HCT116 (cell line): ENCODE data around the gene IL18R1. TPM values are rescaled to one million over a fixed set of nuclear protein-coding genes. Genes with fewer than 3 reads are reported as not detected.

Source experiments
- ATAC-seq: fragments of 200-7000 bp; cut with Tn5 transposase; 2 replicates; pipeline ENCODE4 v1.9.1; 2020; ENCODE audit warnings: mild to moderate bottlenecking, moderate library complexity
- BruUV-seq: library from RNA; stranded (reverse); fragments of 400-500 nt; replicated peaks from 2 replicates; lab custom pipeline; 2021; lab: Mats Ljungman, UMichigan
- CTCF ChIA-PET: fragments of 300-600 bp; sonication (Branson Sonifier 250); formaldehyde crosslinking; loops from one replicate; lab custom pipeline; 2021; ENCODE audit warnings: antibody characterized with exemption; lab: Charles Lee
- POLR2A ChIA-PET: fragments of 300-600, 350-600 bp; sonication (Branson Sonifier 250); formaldehyde crosslinking; loops from one replicate; lab custom pipeline; 2021; ENCODE audit warnings: antibody characterized with exemption; lab: Charles Lee
- RAD21 ChIA-PET, 2 experiments: fragments of 300-600 bp; sonication (Branson Sonifier 250); formaldehyde crosslinking; loops; one replicate each; lab custom pipeline; 2023; ENCODE audit warnings: low total read pairs in 2 of 2; ENCODE audit not compliant: uncharacterized antibody in 2 of 2, unreplicated experiment in 2 of 2, low non-redundant PET in 1 of 2; lab: Charles Lee
- DNase-seq: peaks from one replicate; pipeline ENCODE4 v3.0.0-alpha.2; 2010; ENCODE audit warnings: low read depth, low spot score
- H2AFZ ChIP-seq: fragments of 200-600 bp; shearing (Covaris generic), sonication (generic); 2 replicates; pipeline ENCODE4 v1.6.1; 2017; ENCODE audit warnings: low read depth, mixed run types, mixed read lengths, antibody characterized with exemption, low read length; ENCODE audit not compliant: poor library complexity, severe bottlenecking
- H3K27ac ChIP-seq: 2 replicates; pipeline ENCODE4 v1.5.1; 2012; ENCODE audit warnings: low read depth, low read length
- H3K27me3 ChIP-seq: fragments of 200-600 bp; sonication (generic); 2 replicates; pipeline ENCODE4 v1.6.1; 2016; ENCODE audit warnings: mixed run types, low read length, mixed read lengths; ENCODE audit not compliant: insufficient read depth
- H3K36me3 ChIP-seq, 2 experiments: fragments of 200-500 bp in 1 of 2; fragments of 200-600 bp in 1 of 2; sonication (Bioruptor generic) in 1 of 2; sonication (generic) in 1 of 2; 2 replicates each; pipeline versions ENCODE4 v1.5.1 to v1.6.1; 2014 to 2016; ENCODE audit warnings: low read length in 2 of 2, inconsistent platforms in 1 of 2, mixed read lengths in 1 of 2, mixed run types in 1 of 2; ENCODE audit not compliant: insufficient read depth in 2 of 2, control insufficient read depth in 1 of 2
- H3K4me1 ChIP-seq, 2 experiments: fragments of 200-600 bp in 1 of 2; sonication (generic) in 1 of 2; 2 replicates each; pipeline versions ENCODE4 v1.5.1 to v1.6.1; 2012 to 2017; ENCODE audit warnings: low read length in 2 of 2, inconsistent platforms in 1 of 2, mild to moderate bottlenecking in 1 of 2, mixed read lengths in 1 of 2, mixed run types in 1 of 2, moderate library complexity in 1 of 2; ENCODE audit not compliant: insufficient read depth in 2 of 2, control insufficient read depth in 1 of 2
- H3K4me2 ChIP-seq: fragments of 200-600 bp; sonication (generic); 2 replicates; pipeline ENCODE4 v1.6.1; 2017; ENCODE audit warnings: mixed run types, low read length, mixed read lengths
- H3K4me3 ChIP-seq, 2 experiments: fragments of 200-600 bp in 1 of 2; sonication (generic) in 1 of 2; replicated peaks in 1 of 2; 2 replicates each; pipeline ENCODE4 v1.5.1; 2011 to 2016; ENCODE audit warnings: low read length in 2 of 2, control low read depth in 1 of 2, low read depth in 1 of 2, mild to moderate bottlenecking in 1 of 2, mixed read lengths in 1 of 2, mixed run types in 1 of 2
- H3K79me2 ChIP-seq: fragments of 200-600 bp; sonication (generic); 2 replicates; pipeline ENCODE4 v1.6.1; 2017; ENCODE audit warnings: mild to moderate bottlenecking, mixed run types, low read length, moderate library complexity, mixed read lengths; ENCODE audit not compliant: insufficient read depth
- H3K9ac ChIP-seq: fragments of 200-600 bp; sonication (generic); 2 replicates; pipeline ENCODE4 v1.6.1; 2016; ENCODE audit warnings: low read length, mixed read lengths
- H3K9me2 ChIP-seq: fragments of 200-600 bp; sonication (generic), shearing (Covaris generic); 2 replicates; pipeline ENCODE4 v1.6.1; 2017; ENCODE audit warnings: mixed run types, mild to moderate bottlenecking, moderate library complexity; ENCODE audit not compliant: insufficient read depth
- H3K9me3 ChIP-seq, 2 experiments: fragments of 200-500 bp in 1 of 2; fragments of 200-600 bp in 1 of 2; sonication (Bioruptor generic) in 1 of 2; sonication (generic) in 1 of 2; 2 replicates each; pipeline ENCODE4 v1.6.1; 2014 to 2017; ENCODE audit warnings: low read length in 2 of 2, mixed read lengths in 2 of 2, inconsistent platforms in 1 of 2, low read depth in 1 of 2, mild to moderate bottlenecking in 1 of 2, mixed run types in 1 of 2, moderate library complexity in 1 of 2; ENCODE audit not compliant: control insufficient read depth in 1 of 2, insufficient read depth in 1 of 2
- H4K20me1 ChIP-seq: fragments of 200-600 bp; sonication (generic), shearing (Covaris generic); 2 replicates; pipeline ENCODE4 v1.6.1; 2017; ENCODE audit warnings: mixed run types, mild to moderate bottlenecking, moderate library complexity; ENCODE audit not compliant: insufficient read depth
- CBX3 ChIP-seq: IDR thresholded peaks from 2 replicates; pipeline ENCODE4 v1.6.1; 2012; ENCODE audit warnings: low read depth
- EGR1 ChIP-seq: IDR thresholded peaks from 2 replicates; pipeline ENCODE4 v1.6.1; 2012; ENCODE audit warnings: low read depth
- POLR2AphosphoS5 ChIP-seq: IDR thresholded peaks from 2 replicates; pipeline ENCODE4 v1.6.1; 2011; ENCODE audit warnings: mild to moderate bottlenecking, low read depth, low read length, moderate library complexity
- SP1 ChIP-seq: IDR thresholded peaks from 2 replicates; pipeline ENCODE4 v1.6.1; 2012; ENCODE audit warnings: low read depth
- TCF7L2 ChIP-seq: IDR thresholded peaks from 2 replicates; pipeline ENCODE4 v1.7.0; 2011; ENCODE audit warnings: borderline replicate concordance, inconsistent platforms; ENCODE audit not compliant: insufficient read depth, insufficient read length; ENCODE audit errors: extremely low read depth
- ZNF274 ChIP-seq: fragments of 200-500 bp; sonication (Bioruptor generic); IDR thresholded peaks from 2 replicates; pipeline ENCODE4 v1.6.1; 2014; ENCODE audit warnings: mild to moderate bottlenecking, low read depth, low read length, inconsistent platforms
- intact Hi-C: fragments of 100-400 bp; cut with micrococcal nuclease; formaldehyde crosslinking; loops from 2 replicates; pipeline ENCODE4 v1.10.0; 2022
- total RNA-seq: library from RNA; stranded (reverse); gene quantifications from one replicate; pipeline ENCODE4 v1.2.1, GENCODE V29; 2021; ENCODE audit not compliant: unreplicated experiment
- TF ChIP-seq, protein P1 (sequence below): IDR thresholded peaks from 2 replicates; pipeline ENCODE4 v1.6.1; 2011; ENCODE audit warnings: mild to moderate bottlenecking, low read length, moderate library complexity; ENCODE audit not compliant: insufficient replicate concordance; ENCODE audit errors: extremely low read depth

Gene IL18R1
- total RNA-seq, 1 experiment from 2014 or later: 1.5 TPM

DNA sequence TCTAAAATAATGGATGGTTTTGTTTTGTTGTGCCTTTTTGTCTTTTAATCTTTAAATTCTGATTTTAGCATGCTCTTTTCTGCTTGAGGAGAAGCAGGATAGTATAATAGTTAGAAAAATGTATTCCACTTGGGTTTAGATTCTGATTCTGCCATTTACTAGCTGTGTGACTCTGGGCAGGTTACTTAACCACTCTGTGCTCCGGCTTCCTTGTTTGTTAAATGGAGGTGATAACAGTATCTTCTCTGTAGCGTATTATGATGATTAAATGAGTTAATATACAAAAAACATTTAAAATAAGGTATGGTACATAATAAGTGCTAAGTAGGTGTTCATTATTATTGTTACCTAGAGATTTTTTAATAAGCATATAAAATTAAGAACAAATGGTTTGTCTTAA lies 40.4 kb downstream of the IL18R1 start (continued):
- TF ChIP-seq POLR2AphosphoS5: no peak
- TF ChIP-seq ZNF274: no peak
- no peak for TF ChIP-seq SP1
- TF ChIP-seq EGR1: no peak
- TF ChIP-seq CBX3: no peak
- no peak for TF ChIP-seq TCF7L2

DNA sequence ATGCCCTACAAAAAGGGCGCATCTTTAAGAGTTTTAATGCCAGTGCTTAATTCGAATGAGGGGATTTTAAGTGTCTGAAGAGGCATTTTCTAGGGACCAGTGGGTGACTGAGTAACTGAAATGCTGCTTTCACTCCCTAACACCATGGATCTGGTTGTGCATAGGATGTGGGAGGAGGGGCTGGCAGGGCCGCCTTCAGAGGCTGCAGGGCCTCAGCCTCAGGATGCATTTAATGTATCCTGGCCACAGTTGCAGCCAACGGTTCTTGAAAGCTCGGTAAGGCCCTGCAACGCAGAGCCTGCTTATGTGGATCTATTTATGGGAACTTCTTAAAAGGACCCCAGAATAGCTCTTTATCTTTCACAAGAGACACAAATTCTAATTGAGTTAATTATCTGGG lies 41.6 kb downstream of the IL18R1 start:
- Histone ChIP-seq H3K27ac (no peak overlapping the region), H3K9me2 (no peaks in the 10 kb centered on the region), H3K9me3 (no peaks in the 10 kb centered on the region), H3K27me3 (no peaks in the 10 kb centered on the region), H3K79me2 (no peaks in the 10 kb centered on the region), H3K4me2 (no peak overlapping the region), H3K4me1 (no peaks in the 10 kb centered on the region), H4K20me1 (no peaks in the 10 kb centered on the region), H2AFZ (no peak overlapping the region), H3K9ac (no peak overlapping the region), H3K4me3 (no peak overlapping the region), H3K36me3 (no peaks in the 10 kb centered on the region)
- RAD21 ChIA-PET: no interaction called here
- CTCF ChIA-PET: no interaction called here
- no TSS peak for BruUV-seq
- TF ChIP-seq SP1 (no peak), EGR1 (no peak), ZNF274 (no peak), CBX3 (no peak)
- TF ChIP-seq, protein P1, sequence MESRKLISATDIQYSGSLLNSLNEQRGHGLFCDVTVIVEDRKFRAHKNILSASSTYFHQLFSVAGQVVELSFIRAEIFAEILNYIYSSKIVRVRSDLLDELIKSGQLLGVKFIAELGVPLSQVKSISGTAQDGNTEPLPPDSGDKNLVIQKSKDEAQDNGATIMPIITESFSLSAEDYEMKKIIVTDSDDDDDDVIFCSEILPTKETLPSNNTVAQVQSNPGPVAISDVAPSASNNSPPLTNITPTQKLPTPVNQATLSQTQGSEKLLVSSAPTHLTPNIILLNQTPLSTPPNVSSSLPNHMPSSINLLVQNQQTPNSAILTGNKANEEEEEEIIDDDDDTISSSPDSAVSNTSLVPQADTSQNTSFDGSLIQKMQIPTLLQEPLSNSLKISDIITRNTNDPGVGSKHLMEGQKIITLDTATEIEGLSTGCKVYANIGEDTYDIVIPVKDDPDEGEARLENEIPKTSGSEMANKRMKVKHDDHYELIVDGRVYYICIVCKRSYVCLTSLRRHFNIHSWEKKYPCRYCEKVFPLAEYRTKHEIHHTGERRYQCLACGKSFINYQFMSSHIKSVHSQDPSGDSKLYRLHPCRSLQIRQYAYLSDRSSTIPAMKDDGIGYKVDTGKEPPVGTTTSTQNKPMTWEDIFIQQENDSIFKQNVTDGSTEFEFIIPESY: no peak
- ATAC-seq: no peak
- POLR2A ChIA-PET: no interaction called here
- intact Hi-C loops: no loop called here
- DNase-seq: no peak
